HG03432 (cell line): ENCODE measurements around the gene IRAK2.

Experiments
- ATAC-seq: cut with Tn5 transposase; IDR thresholded peaks from one replicate; pipeline ENCODE4 v1.9.1; 2021; ENCODE audit warnings: mild to moderate bottlenecking, moderate library complexity; ENCODE audit not compliant: unreplicated experiment

IRAK2 gene

DNA sequence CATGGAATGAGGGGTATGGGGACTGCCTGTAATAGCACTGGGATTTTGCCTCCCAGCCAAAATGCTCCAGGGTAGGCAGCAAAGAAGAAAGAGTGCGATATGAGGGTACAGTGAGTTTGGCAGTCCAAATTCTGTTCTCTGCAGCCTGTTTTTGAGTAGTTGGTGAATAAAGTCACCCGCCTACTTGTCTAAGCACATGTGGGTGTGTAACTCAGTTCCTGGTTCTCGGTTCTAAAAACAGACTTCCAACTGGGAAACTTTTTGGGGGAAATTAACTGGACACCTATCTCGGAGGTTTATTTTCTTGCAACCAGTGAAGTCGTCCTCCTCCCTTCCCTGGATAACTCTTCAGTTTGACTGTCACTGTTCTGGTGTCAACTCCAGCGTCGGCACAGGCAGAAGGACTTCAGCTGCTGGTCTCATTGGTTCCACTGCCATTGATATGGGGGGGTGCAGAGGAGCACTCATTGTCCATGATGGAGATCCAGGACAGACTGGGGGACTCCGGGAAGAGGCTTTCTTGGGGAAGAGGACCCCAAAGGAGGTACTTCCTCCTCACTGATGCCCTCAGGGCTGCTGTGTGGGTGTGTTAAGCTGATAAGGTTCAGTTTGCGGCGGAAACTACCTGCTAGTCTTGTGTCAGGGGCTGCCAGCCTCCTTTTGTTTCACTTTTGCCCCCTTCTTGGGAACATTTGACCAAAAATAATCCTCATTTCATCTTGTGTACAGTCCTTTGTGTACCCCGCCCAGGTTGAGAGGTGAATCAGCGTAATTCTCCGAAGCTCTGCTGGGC lies 114.9 kb downstream of the IRAK2 start:
- no peak for ATAC-seq

DNA sequence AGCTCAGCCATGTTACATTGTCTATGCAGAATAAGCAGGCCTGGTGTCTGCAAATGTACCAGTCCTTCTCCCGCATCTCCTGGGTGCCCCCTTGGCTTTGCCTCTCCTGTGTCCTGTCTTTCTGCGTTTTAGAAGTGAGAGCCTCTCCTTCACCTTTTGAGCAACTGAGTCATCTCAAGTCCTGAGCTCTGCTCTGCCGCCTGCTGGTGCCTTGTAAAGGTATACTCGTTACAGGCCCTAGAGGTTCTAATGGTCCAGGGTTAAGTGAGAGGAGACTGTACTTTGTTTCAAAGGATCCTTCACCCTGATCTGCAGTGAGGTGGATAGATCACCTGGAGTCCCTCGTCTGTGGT lies 115.4 kb downstream of the IRAK2 start:
- ATAC-seq = no peak

DNA sequence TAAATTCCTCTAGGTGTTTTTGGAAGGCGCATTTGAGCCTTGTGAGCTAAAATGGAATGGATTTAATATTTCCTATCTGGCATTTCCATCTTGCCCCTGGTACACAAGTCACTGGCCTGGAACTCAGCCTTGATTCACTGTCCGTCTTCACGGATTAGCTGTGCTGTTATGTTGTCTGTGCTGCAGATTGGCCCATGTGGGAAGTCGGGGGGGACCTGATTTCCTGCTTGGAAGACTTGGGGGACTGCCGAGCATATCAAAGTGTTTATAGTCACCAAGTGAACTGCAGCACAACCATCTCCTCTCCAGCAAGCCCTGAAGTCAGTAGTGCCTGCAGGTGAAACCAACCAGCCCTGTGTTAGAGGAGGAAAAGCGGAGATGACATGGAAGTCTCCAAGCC lies 115.9 kb downstream of the IRAK2 start:
- no peak for ATAC-seq

GRCh38 chr3:10281951-10282350 lies 117.2 kb downstream of the IRAK2 start:
- no peak for ATAC-seq

DNA sequence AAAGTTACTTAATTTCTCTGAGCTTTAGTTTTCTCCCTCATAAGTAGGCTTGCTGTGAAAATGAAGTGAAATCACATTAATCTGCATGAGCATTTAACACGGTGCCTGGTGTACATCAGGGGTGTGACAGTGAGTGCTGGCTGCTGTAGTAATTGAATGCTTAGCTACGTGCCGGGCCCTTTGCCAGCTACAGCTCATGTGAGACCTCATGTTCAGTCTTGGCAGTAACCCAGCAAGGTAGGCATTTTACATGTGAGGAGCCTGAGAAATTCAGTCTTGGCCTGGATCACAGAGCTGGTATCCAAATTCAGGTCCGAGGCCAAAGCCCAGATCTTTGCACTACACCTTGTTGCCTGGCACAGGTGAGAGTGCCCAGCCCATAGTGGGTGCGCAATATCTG lies 118.9 kb downstream of the IRAK2 start:
- ATAC-seq = no peak

DNA sequence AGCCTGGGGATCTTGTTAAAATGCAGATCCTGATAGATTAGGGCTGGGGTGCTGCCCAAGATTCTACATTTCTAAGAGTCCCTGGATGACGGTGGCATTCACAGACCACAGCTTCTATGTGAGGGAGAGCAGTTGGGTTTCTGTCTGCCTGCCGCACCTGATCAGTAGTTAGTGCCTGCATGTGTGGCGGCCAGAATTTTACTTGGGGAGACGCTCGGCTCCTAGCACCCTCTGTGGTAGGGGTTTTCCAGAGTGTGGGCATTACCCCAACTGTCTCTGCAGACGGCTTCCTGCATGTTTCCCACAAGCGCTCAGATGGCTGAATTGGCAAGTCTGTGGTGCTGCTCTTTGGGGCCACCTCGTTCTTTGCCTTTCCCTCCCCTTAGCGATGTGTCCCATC lies 119.8 kb downstream of the IRAK2 start:
- ATAC-seq = no peak

GRCh38 chr3:10285272-10286132 lies 120.8 kb downstream of the IRAK2 start:
- ATAC-seq = no peak

DNA sequence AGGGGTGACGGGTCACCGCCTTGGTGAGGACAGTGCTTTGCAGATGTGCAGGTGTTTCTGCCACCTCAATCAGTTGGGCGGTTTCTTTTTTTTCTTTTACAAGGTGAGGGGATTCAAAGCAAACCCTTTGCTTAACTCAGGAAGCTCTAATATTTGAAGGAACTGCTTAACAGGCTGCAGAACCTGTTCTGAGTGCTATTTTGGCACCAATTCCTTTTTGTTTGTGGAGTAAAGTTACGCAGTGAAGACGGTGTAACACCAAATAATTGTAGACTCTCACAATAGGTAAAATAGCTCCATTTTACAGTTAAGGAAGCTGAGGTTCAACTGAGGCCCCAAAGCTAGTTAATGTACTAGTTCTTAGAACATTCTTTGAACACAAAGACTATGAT lies 121.4 kb downstream of the IRAK2 start:
- no peak for ATAC-seq

DNA sequence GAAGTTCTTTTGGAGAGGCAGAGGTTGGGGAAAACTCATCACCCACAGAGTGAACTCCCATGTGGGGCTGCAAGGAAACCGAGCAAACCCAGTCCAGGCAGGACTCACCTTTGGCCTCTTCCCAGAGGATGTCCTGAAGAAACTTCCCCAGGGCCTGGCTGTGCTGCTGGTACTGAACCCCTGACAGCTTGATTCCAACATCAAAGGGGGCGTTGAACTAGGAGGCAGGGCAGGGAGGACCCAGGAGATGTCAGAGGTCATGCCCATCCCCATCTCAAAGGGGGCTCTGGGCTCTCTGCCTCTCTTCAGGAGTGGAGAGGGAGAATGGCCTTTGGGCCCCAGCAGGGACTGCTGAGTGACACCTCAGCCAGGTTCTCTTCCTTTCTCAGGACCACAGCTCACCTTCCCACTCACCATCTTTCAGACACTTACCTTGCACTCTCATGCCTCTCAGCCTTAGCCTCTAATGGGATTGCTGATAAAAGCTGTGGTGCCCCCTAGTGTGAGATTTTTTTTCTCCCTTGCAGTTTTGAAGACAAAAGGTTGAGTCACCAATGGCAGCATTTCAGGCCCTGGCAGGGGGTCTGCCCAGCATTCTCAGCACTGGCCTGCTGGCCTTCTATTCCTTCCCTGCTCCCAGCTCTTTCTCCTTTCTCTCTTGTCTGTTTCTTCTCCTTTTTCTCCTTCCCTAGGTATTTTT lies 122.0 kb downstream of the IRAK2 start:
- no peak for ATAC-seq

DNA sequence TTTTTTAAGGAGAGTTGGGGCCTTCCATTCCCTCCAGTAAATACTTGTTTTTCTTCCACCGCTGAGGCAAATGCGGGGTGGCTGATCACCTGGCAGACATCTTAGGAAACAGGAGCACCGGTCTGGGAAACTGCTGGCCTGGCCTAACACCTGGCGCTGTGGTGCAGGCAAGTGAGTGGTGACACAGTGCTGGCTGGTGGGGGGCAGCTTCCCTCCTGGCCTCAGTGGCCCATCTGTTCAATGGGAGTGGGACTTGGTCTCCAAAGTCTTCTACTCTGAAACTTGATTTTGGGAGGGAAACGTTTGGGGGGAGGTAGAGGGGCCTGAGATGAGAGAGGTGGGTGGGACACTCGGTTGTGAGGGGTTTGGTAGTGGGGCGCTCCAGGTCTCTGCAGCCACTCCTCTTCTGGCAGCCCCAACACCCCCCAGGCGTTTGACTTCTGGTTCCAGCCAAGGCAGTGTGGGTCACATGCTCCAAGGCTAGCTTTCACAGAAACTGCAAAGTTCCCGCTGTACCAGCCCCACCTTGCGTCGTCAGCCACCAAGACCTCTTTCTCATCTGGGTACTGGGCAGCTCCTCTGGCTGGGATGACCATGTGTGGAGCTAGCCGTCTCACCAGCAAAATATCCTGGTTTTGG lies 123.3 kb downstream of the IRAK2 start:
- no peak for ATAC-seq

DNA sequence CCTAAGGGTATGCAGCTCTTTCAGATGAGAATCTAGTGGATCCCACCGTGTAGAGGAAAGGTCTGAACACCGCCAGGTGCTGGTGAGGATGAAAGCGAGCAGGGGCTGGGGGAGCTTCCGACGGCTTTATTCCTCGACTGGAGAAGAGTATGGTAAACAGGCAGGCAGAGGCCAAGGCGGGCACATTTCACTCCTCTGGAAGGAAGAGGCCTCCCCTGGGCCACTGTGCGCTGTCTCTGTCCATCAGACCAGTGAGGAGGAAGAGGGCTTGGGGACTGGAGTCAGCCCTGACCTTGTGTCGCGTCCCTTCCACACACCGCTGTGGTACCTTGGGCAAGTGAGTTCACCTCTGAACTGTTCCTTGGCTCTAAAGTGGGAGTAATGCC lies 123.8 kb downstream of the IRAK2 start:
- no peak for ATAC-seq

DNA sequence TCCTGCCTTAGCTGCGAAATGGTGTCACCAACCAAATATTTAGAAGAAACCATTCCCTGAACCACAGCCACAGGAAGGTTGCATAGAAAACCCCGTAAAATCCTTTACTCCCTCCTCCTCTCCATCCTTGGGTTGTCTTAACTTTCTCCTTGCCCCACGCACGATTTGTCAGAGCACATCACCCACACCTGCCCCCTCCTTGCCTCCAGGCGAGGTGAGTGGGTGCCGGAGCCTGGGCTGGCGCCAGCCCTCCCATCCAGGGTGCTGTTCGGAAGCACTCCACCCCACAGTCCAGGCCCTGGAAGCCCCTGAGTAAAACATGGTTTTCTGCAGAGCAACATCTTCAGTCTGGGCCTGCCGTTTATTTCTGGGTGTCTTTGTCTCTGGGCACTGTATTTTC lies 124.4 kb downstream of the IRAK2 start:
- no peak for ATAC-seq

- no peak for ATAC-seq
Observed at GRCh38 chr3:10289787-10290355, 125.2 kb downstream of the IRAK2 start.

DNA sequence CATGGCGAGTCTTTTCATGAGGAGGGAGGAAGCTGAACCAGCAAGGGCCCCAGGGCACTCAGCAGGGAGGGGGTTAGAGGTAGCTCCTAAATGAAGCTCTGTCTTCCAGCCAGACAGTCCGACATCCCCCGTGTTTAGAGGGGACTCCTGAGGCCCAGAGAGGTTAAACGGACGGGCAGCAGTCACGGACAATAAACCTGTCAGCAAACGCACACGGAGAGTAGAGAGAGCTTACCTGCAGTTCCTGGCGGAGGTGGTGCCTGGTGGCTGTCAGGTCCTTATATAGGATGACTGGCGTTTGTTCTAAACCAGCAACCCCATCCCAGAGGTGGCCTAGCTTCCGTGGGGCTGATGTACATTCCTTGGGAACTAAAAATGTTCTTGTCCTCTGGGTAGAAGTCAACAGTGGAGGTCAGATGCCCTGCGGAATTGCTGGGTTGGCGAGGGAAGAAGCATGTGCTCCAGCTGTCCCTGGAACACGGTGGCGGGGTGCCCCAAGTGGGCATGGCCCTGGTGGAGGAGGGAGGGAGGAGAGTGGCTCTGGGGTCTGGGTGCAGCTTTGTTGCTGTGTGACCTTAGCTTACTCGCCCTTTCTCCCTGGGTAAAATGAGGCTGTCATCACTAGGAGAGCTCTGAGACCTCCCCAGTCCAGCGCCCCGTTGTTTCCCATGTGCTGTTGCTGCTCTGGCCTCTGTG lies 125.9 kb downstream of the IRAK2 start:
- ATAC-seq = no peak

GRCh38 chr3:10291641-10292040 lies 126.9 kb downstream of the IRAK2 start:
- ATAC-seq = no peak

GRCh38 chr3:10292505-10293419 lies 128.0 kb downstream of the IRAK2 start, which contains the start of gene GHRL:
Gene GHRL, minus strand, starts transcription at chr3:10292947. Its CDS starts 2,767 bp downstream, at chr3:10290180.
- peak; percentile 79 for ATAC-seq
